CD4-positive, alpha-beta T cell treated with Interleukin-2 at 100 ng/mL for 4 hours (primary cell): ENCODE data around the gene MGAT5.

ENCODE experiments used
- DNase-seq: peaks from one replicate; pipeline ENCODE4 v3.0.0-alpha.2; 2020; ENCODE audit warnings: low spot score

Gene MGAT5

GRCh38 chr2:134421556-134422328 lies 167.9 kb downstream of the MGAT5 start:
- no peak for DNase-seq

- DNase-seq: no peak
These were observed 172.0 kb downstream of the MGAT5 start for GRCh38 chr2:134425724-134426496.

- DNase-seq: no peak
These were observed 172.8 kb downstream of the MGAT5 start for GRCh38 chr2:134426721-134427120.

GRCh38 chr2:134429886-134430285 lies 176.0 kb downstream of the MGAT5 start:
- no peak for DNase-seq

GRCh38 chr2:134431838-134432434 lies 178.1 kb downstream of the MGAT5 start:
- DNase-seq: no peak

GRCh38 chr2:134432435-134432883 lies 178.6 kb downstream of the MGAT5 start:
- DNase-seq: no peak

- DNase-seq: no peak
These were observed 179.6 kb downstream of the MGAT5 start for GRCh38 chr2:134433469-134433868.

- DNase-seq: no peak
These were observed 180.1 kb downstream of the MGAT5 start for GRCh38 chr2:134433979-134434378.

- no peak for DNase-seq
These were observed 181.6 kb downstream of the MGAT5 start for GRCh38 chr2:134435505-134435904.

- DNase-seq: no peak
These were observed 182.1 kb downstream of the MGAT5 start for GRCh38 chr2:134435936-134436335.

GRCh38 chr2:134436706-134437105 lies 182.8 kb downstream of the MGAT5 start:
- DNase-seq: no peak

- DNase-seq: no peak
These were observed 184.5 kb downstream of the MGAT5 start for GRCh38 chr2:134438371-134438770.

GRCh38 chr2:134440336-134440909 lies 186.6 kb downstream of the MGAT5 start:
- no peak for DNase-seq

GRCh38 chr2:134441153-134441863 lies 187.4 kb downstream of the MGAT5 start:
- DNase-seq: no peak

GRCh38 chr2:134443814-134444480 lies 190.1 kb downstream of the MGAT5 start:
- DNase-seq: no peak

GRCh38 chr2:134445116-134445515 lies 191.2 kb downstream of the MGAT5 start:
- no peak for DNase-seq

GRCh38 chr2:134445985-134446382 lies 192.1 kb downstream of the MGAT5 start:
- no peak for DNase-seq

GRCh38 chr2:134446383-134447017 lies 192.6 kb downstream of the MGAT5 start:
- DNase-seq: no peak

GRCh38 chr2:134447669-134448068 lies 193.8 kb downstream of the MGAT5 start:
- no peak for DNase-seq

GRCh38 chr2:134448650-134449049 lies 194.8 kb downstream of the MGAT5 start:
- no peak for DNase-seq

GRCh38 chr2:134449157-134449556 lies 195.3 kb downstream of the MGAT5 start:
- DNase-seq: no peak
